PFSK-1 (cell line): Measurements from ENCODE around the gene ZFAND3.

Source experiments
- FOXP2 ChIP-seq: optimal IDR thresholded peaks from 2 replicates; pipeline ENCODE3; 2011; ENCODE audit warnings: borderline replicate concordance, control low read depth, inconsistent platforms; ENCODE audit not compliant: insufficient read depth; ENCODE audit errors: extremely low read length, extremely low read depth
- POLR2AphosphoS5 ChIP-seq: IDR thresholded peaks from 2 replicates; pipeline ENCODE4 v1.6.1; 2012; ENCODE audit warnings: low read depth, mild to moderate bottlenecking, control low read depth, low read length, moderate library complexity
- SIN3A ChIP-seq: IDR thresholded peaks from 2 replicates; pipeline ENCODE4 v1.6.1; 2012; ENCODE audit warnings: mild to moderate bottlenecking, low read length, moderate library complexity, borderline replicate concordance; ENCODE audit not compliant: insufficient read depth
- TAF1 ChIP-seq: IDR thresholded peaks from 2 replicates; pipeline ENCODE4 v1.6.1; 2012; ENCODE audit warnings: low read length, control low read depth, borderline replicate concordance; ENCODE audit not compliant: insufficient read depth
- TF ChIP-seq, protein P1 (sequence below), 2 experiments: IDR thresholded peaks; 2 replicates each; pipeline versions ENCODE4 v1.6.1 to v1.8.0; 2011 to 2012; ENCODE audit warnings: low read depth in 2 of 2, low read length in 2 of 2, control low read depth in 1 of 2, inconsistent platforms in 1 of 2, mild to moderate bottlenecking in 1 of 2, moderate library complexity in 1 of 2; ENCODE audit not compliant: insufficient read depth in 1 of 2

GRCh38 chr6:37840940-37841300 lies 21.4 kb downstream of the ZFAND3 start:
- no peak for TF ChIP-seq POLR2AphosphoS5
- TF ChIP-seq, protein P1, sequence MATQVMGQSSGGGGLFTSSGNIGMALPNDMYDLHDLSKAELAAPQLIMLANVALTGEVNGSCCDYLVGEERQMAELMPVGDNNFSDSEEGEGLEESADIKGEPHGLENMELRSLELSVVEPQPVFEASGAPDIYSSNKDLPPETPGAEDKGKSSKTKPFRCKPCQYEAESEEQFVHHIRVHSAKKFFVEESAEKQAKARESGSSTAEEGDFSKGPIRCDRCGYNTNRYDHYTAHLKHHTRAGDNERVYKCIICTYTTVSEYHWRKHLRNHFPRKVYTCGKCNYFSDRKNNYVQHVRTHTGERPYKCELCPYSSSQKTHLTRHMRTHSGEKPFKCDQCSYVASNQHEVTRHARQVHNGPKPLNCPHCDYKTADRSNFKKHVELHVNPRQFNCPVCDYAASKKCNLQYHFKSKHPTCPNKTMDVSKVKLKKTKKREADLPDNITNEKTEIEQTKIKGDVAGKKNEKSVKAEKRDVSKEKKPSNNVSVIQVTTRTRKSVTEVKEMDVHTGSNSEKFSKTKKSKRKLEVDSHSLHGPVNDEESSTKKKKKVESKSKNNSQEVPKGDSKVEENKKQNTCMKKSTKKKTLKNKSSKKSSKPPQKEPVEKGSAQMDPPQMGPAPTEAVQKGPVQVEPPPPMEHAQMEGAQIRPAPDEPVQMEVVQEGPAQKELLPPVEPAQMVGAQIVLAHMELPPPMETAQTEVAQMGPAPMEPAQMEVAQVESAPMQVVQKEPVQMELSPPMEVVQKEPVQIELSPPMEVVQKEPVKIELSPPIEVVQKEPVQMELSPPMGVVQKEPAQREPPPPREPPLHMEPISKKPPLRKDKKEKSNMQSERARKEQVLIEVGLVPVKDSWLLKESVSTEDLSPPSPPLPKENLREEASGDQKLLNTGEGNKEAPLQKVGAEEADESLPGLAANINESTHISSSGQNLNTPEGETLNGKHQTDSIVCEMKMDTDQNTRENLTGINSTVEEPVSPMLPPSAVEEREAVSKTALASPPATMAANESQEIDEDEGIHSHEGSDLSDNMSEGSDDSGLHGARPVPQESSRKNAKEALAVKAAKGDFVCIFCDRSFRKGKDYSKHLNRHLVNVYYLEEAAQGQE (IDR thresholded peaks at IDR 0.05; ENCODE audit: insufficient read depth in 1 of 2, low read depth in 2 of 2, low read length in 2 of 2): no peak
- TF ChIP-seq SIN3A: no peak
- no peak for TF ChIP-seq TAF1
- no peak for TF ChIP-seq FOXP2
